Activated T-cell treated with anti-CD3 and anti-CD28 coated beads for 48 hours (primary cell): ENCODE data around the gene RTN4IP1.

ENCODE experiments used
- DNase-seq: peaks from one replicate; pipeline ENCODE4 v3.0.0-alpha.2; 2020; ENCODE audit warnings: low read depth

RTN4IP1 gene

GRCh38 chr6:106629103-106629858, at the start of gene RTN4IP1, which contains the start of gene QRSL1:
Gene RTN4IP1 (minus strand): TSS chr6:106629498. CDS start chr6:106629021, 477 bp downstream.
Gene QRSL1 (plus strand): TSS chr6:106629578. CDS start chr6:106629682, 104 bp downstream.
- peak; percentile 78 for DNase-seq

- no peak for DNase-seq
Observed at GRCh38 chr6:106677282-106677681, 48.0 kb upstream of the RTN4IP1 start.

- no peak for DNase-seq
Observed at GRCh38 chr6:106674541-106675229, 45.4 kb upstream of the RTN4IP1 start.

- DNase-seq: no peak
Observed at GRCh38 chr6:106671651-106672050, 42.4 kb upstream of the RTN4IP1 start.

DNA sequence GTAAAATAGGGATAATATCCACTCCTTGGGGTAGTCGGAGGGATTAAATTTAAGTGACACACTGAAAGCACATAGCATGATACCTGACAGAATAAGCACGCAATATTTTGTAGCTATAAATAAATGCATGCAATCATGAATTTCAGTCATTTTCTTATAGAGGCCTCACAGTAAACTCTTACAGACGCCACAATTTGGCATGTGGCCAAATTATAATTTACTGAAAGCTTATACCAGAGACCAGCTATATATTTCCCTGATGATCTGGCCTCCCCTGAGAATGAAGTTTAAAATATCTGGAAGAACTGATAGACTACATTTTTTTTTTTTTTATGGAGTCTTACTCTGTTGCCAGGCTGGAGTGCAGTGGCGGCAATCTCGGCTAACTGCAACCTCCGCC, 40.9 kb upstream of the RTN4IP1 start:
- DNase-seq: no peak

- no peak for DNase-seq
Observed at GRCh38 chr6:106667022-106667402, 37.7 kb upstream of the RTN4IP1 start.

- DNase-seq: no peak
Observed at GRCh38 chr6:106666282-106667021, 37.2 kb upstream of the RTN4IP1 start.

GRCh38 chr6:106662458-106662857, 33.2 kb upstream of the RTN4IP1 start:
- no peak for DNase-seq

DNA sequence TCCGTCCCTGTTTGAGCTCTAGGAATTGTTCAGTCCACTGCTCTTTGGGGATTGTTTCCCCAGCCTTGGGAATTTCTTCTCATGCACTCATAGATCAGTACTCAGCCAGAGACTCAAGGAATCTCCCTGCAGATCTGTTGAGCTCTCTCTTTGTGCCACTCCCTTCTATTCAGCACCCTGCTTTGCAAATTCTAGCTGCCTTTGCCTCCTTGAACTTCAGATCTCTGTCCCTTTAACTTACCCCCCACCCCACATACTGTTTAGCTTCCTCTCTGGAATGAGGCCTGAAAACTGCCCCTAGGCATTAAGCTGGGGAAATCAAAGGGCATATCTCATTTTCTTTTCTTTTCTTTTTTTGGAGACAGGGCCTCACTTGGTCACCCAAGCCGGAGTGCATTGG, 30.6 kb upstream of the RTN4IP1 start:
- DNase-seq: no peak

DNA sequence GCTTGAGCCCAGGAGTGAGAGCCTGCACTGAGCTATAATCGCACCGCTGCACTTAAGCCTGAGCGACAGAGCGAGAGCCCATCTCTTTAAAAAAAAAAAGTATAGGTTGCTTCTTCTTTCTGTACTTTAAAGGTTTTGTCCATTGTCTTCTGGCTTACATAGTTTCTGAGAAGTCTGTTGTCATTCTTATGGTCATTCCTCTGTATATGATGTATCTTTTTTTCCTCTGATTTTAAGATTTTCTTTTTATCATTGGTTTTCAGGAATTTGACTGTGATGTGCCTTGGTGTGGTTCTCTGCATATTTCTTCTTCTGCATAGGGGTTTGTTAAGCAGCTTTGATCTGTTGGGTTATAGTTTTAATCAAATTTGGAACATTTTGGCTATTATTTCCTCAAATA, 29.2 kb upstream of the RTN4IP1 start:
- no peak for DNase-seq

- no peak for DNase-seq
Observed at GRCh38 chr6:106648651-106649308, 19.5 kb upstream of the RTN4IP1 start.

GRCh38 chr6:106643061-106643460, 13.8 kb upstream of the RTN4IP1 start:
- no peak for DNase-seq

DNA sequence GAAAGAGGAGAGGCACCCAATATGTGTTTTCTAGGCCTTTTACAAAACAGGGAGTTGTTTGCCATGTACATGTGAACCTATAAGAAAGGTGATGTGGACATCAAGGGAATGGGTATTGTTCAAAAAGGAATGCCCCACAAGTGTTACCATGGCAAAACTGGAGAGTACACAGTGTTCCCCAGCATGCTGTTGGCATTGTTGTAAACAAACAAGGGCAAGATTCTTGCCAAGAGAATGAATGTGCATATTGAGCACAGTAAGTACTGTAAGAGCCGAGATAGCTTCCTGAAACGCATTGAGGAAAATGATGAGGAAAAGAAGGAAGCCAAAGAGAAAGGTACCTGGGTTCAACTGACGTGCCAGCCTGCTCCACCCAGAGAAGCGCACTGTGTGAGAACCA, 13.2 kb upstream of the RTN4IP1 start:
- no peak for DNase-seq

GRCh38 chr6:106639812-106640211, 10.5 kb upstream of the RTN4IP1 start:
- DNase-seq: no peak

DNA sequence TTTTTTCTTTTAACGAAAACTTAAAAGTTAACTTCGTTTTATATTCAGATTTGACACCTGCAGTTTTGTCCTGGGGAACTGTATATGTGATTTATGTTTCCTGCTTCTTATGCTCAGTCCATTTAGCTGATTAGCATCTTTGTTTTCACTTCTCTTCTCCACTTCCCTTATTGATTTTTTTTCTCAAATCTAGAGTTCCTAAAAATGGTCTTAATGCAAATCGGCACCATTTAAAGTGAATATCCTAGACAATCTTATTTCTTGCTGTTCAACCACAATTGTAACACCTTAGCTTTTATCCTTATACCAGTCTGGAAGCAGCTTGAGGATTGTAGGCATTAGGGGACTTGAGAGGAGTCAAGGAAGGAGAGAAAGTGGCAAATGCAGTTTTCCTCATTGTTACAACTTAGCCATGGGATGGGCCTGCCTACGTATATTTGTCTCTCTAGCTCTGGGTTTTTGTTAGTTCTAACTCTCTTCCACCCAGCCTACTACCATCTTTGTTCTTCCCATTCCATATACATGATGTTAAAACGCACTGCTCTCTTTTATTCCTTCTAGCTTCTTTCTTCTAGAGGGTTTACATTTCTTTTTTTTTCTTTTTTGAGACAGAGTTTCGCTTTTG, 8.5 kb upstream of the RTN4IP1 start:
- DNase-seq: no peak

DNA sequence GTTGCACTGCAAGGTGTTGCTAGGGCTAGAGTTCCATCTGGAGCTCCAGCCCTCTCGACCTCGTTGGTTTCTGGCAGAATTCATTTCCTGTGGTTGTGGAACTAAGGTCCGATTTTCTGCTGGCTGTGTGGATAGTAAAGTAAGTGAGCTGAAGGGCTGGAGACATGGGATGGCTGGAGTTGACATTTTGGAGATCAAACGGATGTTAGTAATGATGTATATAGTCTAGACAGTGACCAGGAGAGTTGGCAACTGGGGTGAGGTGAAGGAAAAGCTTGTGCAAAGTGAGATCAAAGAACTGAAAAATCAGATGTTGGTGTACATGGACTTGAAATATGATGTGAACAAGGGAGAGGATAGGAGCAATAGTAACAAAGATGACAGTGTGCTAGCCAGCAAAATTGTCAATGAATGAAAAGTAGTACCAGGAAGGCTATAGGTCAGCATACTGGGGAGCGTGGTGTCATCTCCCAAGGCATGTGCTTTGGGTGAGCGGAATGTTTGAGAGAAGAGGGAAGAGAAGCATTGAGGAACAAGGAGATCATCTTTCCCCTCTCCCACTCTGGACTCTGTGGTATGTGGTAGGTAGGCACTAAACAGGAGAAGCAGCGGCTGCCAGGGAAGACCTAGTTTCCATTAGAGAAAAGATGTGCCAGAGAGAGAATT, 7.9 kb upstream of the RTN4IP1 start:
- no peak for DNase-seq

DNA sequence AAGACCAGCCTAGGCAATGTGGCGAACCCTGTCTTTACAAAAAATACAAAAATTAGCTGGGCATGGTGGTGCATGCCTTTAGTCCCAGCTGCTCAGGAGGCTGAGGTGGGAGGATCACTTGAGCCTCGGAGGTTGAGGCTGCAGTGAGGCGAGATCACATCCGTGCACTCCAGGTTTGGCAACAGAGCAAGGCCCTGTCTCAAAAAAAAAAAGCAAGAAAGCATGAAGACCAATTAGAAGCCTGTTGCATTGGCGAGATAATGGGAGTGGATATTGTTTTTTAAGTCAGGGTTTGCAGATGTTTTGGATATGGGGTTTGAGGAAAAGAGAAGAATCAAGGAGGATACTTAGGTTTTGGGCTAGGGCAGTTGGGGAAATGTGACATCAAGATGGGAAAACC, 5.3 kb upstream of the RTN4IP1 start:
- DNase-seq: no peak

- DNase-seq: no peak
Observed at GRCh38 chr6:106631346-106631745, 2.0 kb upstream of the RTN4IP1 start.

- no peak for DNase-seq
Observed at GRCh38 chr6:106630366-106630765, 1.1 kb upstream of the RTN4IP1 start.

DNA sequence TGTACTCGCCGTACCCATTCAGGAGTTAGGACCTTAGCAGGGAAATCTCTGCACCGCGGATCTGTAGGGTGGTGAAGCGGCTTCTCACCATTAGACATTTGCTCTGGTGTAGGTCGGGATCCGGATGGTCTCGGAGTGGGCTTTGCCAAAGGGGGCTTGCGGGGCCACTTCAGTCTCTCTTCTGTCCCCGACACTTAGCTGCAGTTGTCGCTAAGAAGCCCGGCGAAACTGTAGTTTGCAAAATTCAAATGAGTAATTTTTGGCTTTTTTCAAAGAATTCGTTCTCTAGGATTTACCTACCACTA, 513 bp upstream of the RTN4IP1 start:
- no peak for DNase-seq

DNA sequence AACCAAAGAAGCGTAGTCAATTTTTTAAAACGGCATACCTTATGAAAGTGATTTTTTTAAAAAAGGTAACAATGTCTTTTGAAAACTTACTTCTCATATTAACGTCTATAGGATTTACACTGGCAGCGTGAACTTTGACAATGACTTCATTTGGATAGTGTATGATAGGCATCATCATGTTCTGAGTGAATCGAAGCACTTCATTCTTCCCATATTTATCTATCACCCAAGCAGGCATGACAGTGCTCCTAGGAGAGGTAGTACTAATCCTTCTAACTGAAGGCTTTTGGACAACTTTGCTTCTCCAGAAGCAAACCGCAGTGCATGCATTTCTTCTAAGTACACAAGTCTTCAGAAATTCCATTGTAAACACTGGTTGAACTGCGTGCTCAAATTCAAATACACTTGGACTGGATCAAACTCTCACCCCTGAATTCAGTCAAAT, 618 bp downstream of the RTN4IP1 start:
- no peak for DNase-seq
